Suppressor macrophage (primary cell): ENCODE measurements around the gene EXOC4.
A peak's percentile ranks its signal among the peaks of the same experiment; 100 is the strongest.
"Not testable (repeated sequence)": the region's sequence is repeated elsewhere in the genome, so short reads cannot be mapped to it uniquely, and the experiment has no call there.

Source experiments
- DNase-seq, 4 experiments: peaks; one replicate each; pipeline ENCODE4 v3.0.0-alpha.2; 2020 to 2022

EXOC4 gene

GRCh38 chr7:134048166-134048565 is 795.3 kb downstream of the EXOC4 start:
- DNase-seq, result no peak

GRCh38 chr7:134051020-134051419 is 798.1 kb downstream of the EXOC4 start:
- no peak for DNase-seq

- no peak for DNase-seq
These were observed 803.9 kb downstream of the EXOC4 start for GRCh38 chr7:134056816-134057215.

- DNase-seq, result no peak
These were observed 805.6 kb downstream of the EXOC4 start for GRCh38 chr7:134058521-134058920.

GRCh38 chr7:134058980-134059379 is 806.1 kb downstream of the EXOC4 start:
- DNase-seq, result peak; percentile 31 to 73 (median 61)

GRCh38 chr7:134059921-134060320 is 807.0 kb downstream of the EXOC4 start:
- no peak for DNase-seq

- DNase-seq, result no peak
These were observed 808.0 kb downstream of the EXOC4 start for GRCh38 chr7:134060874-134061273.

GRCh38 chr7:134062460-134062859 is 809.6 kb downstream of the EXOC4 start:
- DNase-seq, result no peak

- DNase-seq, result no peak
These were observed 812.5 kb downstream of the EXOC4 start for GRCh38 chr7:134065415-134065814.

- DNase-seq, result peak in 3 of 4 experiments; percentile 12 to 31 (median 23)
These were observed 814.3 kb downstream of the EXOC4 start for GRCh38 chr7:134067164-134067563.

- no peak for DNase-seq
These were observed 815.8 kb downstream of the EXOC4 start for GRCh38 chr7:134068670-134069069.

- DNase-seq, result no peak
These were observed 816.3 kb downstream of the EXOC4 start for GRCh38 chr7:134069187-134069586.

- DNase-seq, result no peak
These were observed 817.8 kb downstream of the EXOC4 start for GRCh38 chr7:134070673-134071072.

GRCh38 chr7:134071355-134072331 is 818.8 kb downstream of the EXOC4 start:
- DNase-seq, result no peak

GRCh38 chr7:134073276-134073675 is 820.4 kb downstream of the EXOC4 start:
- no peak for DNase-seq

GRCh38 chr7:134075799-134076198 is 822.9 kb downstream of the EXOC4 start:
- no peak for DNase-seq

- not testable (repeated sequence) for DNase-seq
These were observed 824.7 kb downstream of the EXOC4 start for GRCh38 chr7:134077560-134077959.

GRCh38 chr7:134078991-134079390 is 826.1 kb downstream of the EXOC4 start:
- DNase-seq, result no peak

GRCh38 chr7:134081695-134082094 is 828.8 kb downstream of the EXOC4 start:
- no peak for DNase-seq

GRCh38 chr7:134083766-134084487 is 831.0 kb downstream of the EXOC4 start:
- peak; percentile 29 to 56 (median 45) for DNase-seq

GRCh38 chr7:134084488-134085144 is 831.7 kb downstream of the EXOC4 start:
- DNase-seq, result peak; percentile 72 to 89 (median 82)

- DNase-seq, result peak in 2 of 4 experiments; percentile 48 to 66
These were observed 832.4 kb downstream of the EXOC4 start for GRCh38 chr7:134085311-134085710.
